Measurements from ENCODE around the gene FSCN2. TPM values are rescaled to one million over a fixed set of nuclear protein-coding genes. Genes with fewer than 3 reads are reported as not detected.
"Not testable (repeated sequence)": the region's sequence is repeated elsewhere in the genome, so short reads cannot be mapped to it uniquely, and the experiment has no call there.

Gene FSCN2
- total and polyA plus RNA-seq, 2 donors from 2014 or later: 0.26 to 3.8 TPM

DNA sequence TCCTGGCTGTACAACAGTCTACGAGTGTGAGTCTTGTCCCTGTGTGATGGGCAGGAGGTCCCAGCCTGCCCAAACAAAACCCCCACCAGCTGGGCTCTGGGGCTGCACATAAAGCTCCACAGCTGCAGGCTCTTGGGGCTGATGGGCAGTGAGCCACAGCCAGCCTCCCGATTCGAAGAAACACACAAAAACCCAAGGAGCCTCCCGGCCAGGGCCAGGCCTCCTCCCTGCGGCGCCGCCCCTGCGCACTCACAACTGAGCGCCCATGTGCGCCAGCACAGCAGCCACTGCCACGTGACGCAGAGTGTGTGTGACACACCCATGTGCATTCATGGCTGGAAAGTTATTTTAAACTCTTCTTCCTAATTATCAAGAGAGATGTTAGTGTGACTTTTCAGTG lies 54.6 kb downstream of the FSCN2 start:
- DNase-seq (peak in 1 of 5 donors; percentile 45), FAIRE-seq (no peak)
- Histone ChIP-seq H3K36me3 (ENCODE audit: control insufficient read depth in 2 of 3, insufficient read depth in 3 of 3, low read length in 3 of 3) (peaks cover 8 to 40% (median 26%) of the 10 kb centered on the region in 3 donors), H3K9ac (ENCODE audit: low read length in 3 of 3) (no peak overlapping the region), H3K9me3 (ENCODE audit: control insufficient read depth in 2 of 3, insufficient read depth in 1 of 3, low read length in 3 of 3) (no peaks in the 10 kb centered on the region), H3K27ac (ENCODE audit: low read depth in 2 of 2, low read length in 2 of 2) (no peak overlapping the region), H3K4me1 (ENCODE audit: control insufficient read depth in 2 of 3, insufficient read depth in 2 of 3, low read depth in 1 of 3, low read length in 3 of 3) (no peaks in the 10 kb centered on the region), H3K27me3 (ENCODE audit: control insufficient read depth, insufficient read depth, low read length) (no peaks in the 10 kb centered on the region), H3K4me3 (ENCODE audit: low read length in 3 of 3) (no peak overlapping the region)
- intact Hi-C loops (cut with DNase I): no loop called here
- TF ChIP-seq, protein P1, sequence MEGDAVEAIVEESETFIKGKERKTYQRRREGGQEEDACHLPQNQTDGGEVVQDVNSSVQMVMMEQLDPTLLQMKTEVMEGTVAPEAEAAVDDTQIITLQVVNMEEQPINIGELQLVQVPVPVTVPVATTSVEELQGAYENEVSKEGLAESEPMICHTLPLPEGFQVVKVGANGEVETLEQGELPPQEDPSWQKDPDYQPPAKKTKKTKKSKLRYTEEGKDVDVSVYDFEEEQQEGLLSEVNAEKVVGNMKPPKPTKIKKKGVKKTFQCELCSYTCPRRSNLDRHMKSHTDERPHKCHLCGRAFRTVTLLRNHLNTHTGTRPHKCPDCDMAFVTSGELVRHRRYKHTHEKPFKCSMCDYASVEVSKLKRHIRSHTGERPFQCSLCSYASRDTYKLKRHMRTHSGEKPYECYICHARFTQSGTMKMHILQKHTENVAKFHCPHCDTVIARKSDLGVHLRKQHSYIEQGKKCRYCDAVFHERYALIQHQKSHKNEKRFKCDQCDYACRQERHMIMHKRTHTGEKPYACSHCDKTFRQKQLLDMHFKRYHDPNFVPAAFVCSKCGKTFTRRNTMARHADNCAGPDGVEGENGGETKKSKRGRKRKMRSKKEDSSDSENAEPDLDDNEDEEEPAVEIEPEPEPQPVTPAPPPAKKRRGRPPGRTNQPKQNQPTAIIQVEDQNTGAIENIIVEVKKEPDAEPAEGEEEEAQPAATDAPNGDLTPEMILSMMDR (IDR thresholded peaks at IDR 0.05; ENCODE audit: borderline replicate concordance, extremely low read depth, insufficient read depth): no peak

DNA sequence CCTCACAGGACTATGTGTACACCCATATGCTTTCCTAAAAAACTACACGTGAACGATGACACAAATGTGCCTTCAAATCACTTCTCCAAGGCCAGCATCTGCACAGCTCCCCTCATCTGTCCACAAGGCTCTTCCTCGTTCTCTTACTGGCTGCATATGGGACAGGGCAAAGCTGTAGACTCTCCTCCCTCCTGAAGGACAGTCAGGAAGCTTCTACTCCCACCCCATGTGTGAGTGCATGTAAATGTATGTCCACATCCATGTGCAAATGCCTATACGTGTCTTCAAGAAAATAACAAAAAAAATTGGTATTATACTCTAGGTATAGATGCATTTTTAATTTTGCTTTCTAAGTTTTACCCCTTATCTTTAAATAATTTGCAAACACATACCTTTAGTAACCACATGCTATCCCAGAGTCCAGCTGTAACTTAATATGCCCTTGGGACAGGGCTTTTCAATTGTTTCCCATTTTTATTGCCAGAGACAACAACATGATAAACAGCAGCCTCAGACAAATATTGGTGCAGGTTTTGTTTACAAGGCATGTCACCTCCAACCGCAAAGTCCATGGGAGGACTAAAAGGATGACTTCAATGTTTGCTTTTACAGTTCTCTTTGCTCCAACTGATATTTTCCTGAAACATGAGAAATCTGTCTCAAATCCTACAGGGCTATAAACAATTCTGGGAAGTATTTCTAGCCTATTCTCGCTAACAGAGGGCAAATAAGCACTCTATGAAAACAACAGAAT lies 55.6 kb downstream of the FSCN2 start:
- Histone ChIP-seq H3K36me3 (ENCODE audit: control insufficient read depth in 2 of 3, insufficient read depth in 3 of 3, low read length in 3 of 3) (peaks cover 11 to 50% (median 33%) of the 10 kb centered on the region in 3 donors), H3K27ac (ENCODE audit: low read depth in 2 of 2, low read length in 2 of 2) (no peak overlapping the region), H3K4me1 (ENCODE audit: control insufficient read depth in 2 of 3, insufficient read depth in 2 of 3, low read depth in 1 of 3, low read length in 3 of 3) (no peaks in the 10 kb centered on the region), H3K27me3 (ENCODE audit: control insufficient read depth, insufficient read depth, low read length) (no peaks in the 10 kb centered on the region), H3K9ac (ENCODE audit: low read length in 3 of 3) (no peak overlapping the region), H3K4me3 (ENCODE audit: low read length in 3 of 3) (no peak overlapping the region), H3K9me3 (ENCODE audit: control insufficient read depth in 2 of 3, insufficient read depth in 1 of 3, low read length in 3 of 3) (no peaks in the 10 kb centered on the region)
- TF ChIP-seq, protein P1 (IDR thresholded peaks at IDR 0.05; ENCODE audit: borderline replicate concordance, extremely low read depth, insufficient read depth): no peak
- DNase-seq (peak in 3 of 5 donors; percentile 42 to 73 (median 71)), FAIRE-seq (no peak)
- intact Hi-C loops (cut with DNase I): no loop called here

DNA sequence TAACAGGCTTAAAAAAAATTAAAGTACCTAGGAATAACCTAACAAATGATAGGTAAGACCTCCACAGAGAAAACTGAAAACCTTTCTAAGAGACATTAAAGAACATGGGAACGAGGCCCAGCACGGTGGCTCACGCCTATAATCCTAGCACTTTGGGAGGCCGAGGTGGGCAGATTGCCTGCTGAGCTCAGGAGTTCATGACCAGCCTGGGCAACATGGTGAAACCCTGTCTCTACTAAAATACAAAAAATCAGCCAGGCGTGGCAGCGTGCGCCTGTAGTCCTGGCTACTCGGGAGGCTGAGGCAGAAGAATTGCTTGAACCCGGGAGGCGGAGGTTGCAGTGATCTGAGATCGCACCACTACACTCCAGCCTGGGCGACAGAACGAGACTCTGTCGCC lies 56.6 kb downstream of the FSCN2 start:
- intact Hi-C loops (cut with DNase I); H3K9me3 ChIP-seq (ENCODE audit: control insufficient read depth in 2 of 3, insufficient read depth in 1 of 3, low read length in 3 of 3); H3K9ac ChIP-seq (ENCODE audit: low read length in 3 of 3); H3K27ac ChIP-seq (ENCODE audit: low read depth in 2 of 2, low read length in 2 of 2); H3K4me3 ChIP-seq (ENCODE audit: low read length in 3 of 3); H3K4me1 ChIP-seq (ENCODE audit: control insufficient read depth in 2 of 3, insufficient read depth in 2 of 3, low read depth in 1 of 3, low read length in 3 of 3); H3K27me3 ChIP-seq (ENCODE audit: control insufficient read depth, insufficient read depth, low read length); FAIRE-seq: not testable (repeated sequence)
- peaks cover 11 to 57% (median 35%) of the 10 kb centered on the region in 3 donors for H3K36me3 ChIP-seq (ENCODE audit: control insufficient read depth in 2 of 3, insufficient read depth in 3 of 3, low read length in 3 of 3)
- DNase-seq: peak in 1 of 5 donors; percentile 27

DNA sequence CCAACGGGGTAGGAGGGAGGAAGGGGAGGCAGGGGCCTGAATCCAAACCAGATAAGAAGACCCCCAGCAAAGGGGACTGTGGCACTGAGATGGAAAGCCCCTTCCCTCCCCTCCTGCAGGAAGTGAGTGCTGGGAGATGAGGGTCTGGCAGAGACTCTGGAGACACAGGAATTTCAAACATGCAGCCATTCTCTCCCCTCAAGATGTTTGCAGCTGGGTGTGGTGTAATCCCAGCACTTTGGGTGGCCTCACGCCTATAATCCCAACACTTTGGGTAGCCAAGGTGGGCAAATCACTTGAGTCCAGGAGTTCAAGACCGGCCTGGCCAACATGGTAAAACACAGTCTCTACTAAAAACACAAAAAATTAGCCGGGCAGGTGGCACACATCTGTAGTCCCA lies 57.9 kb downstream of the FSCN2 start:
- intact Hi-C loops (cut with DNase I): no loop called here
- Histone ChIP-seq H3K27ac (ENCODE audit: low read depth in 2 of 2, low read length in 2 of 2) (no peak overlapping the region), H3K9ac (ENCODE audit: low read length in 3 of 3) (no peak overlapping the region), H3K4me3 (ENCODE audit: low read length in 3 of 3) (no peak overlapping the region), H3K36me3 (ENCODE audit: control insufficient read depth in 2 of 3, insufficient read depth in 3 of 3, low read length in 3 of 3) (peaks cover 14 to 58% (median 36%) of the 10 kb centered on the region in 3 donors), H3K4me1 (ENCODE audit: control insufficient read depth in 2 of 3, insufficient read depth in 2 of 3, low read depth in 1 of 3, low read length in 3 of 3) (no peaks in the 10 kb centered on the region), H3K27me3 (ENCODE audit: control insufficient read depth, insufficient read depth, low read length) (no peaks in the 10 kb centered on the region), H3K9me3 (ENCODE audit: control insufficient read depth in 2 of 3, insufficient read depth in 1 of 3, low read length in 3 of 3) (no peaks in the 10 kb centered on the region)
- DNase-seq: no peak
- FAIRE-seq: no peak
- TF ChIP-seq, protein P1 (IDR thresholded peaks at IDR 0.05; ENCODE audit: borderline replicate concordance, extremely low read depth, insufficient read depth): no peak

Other genes with a start within 250 kb of the FSCN2 start
- gene SLC38A10, start 233.1 kb upstream of the FSCN2 start, total RNA-seq: 89.7 TPM
- 72.7 TPM for gene SLC38A10, start 233.1 kb upstream of the FSCN2 start, polyA plus RNA-seq (ENCODE audit: insufficient read depth, low read depth, low replicate concordance)
- gene BAHCC1, start 132.9 kb upstream of the FSCN2 start, total RNA-seq: 20.5 TPM
- 2.6 TPM for gene BAHCC1, start 132.9 kb upstream of the FSCN2 start, polyA plus RNA-seq (ENCODE audit: insufficient read depth, low read depth, low replicate concordance)
- gene ACTG1, start 15.6 kb upstream of the FSCN2 start, total RNA-seq: 2,632 TPM
- 1,350 TPM for gene ACTG1, start 15.6 kb upstream of the FSCN2 start, polyA plus RNA-seq (ENCODE audit: insufficient read depth, low read depth, low replicate concordance)
- 28.6 TPM for gene FAAP100, start 24.0 kb downstream of the FSCN2 start, total RNA-seq
- 13.2 TPM for gene FAAP100, start 24.0 kb downstream of the FSCN2 start, polyA plus RNA-seq (ENCODE audit: insufficient read depth, low read depth, low replicate concordance)
- 86.4 TPM for gene NPLOC4, start 108.7 kb downstream of the FSCN2 start, total RNA-seq
- 41.5 TPM for gene NPLOC4, start 108.7 kb downstream of the FSCN2 start, polyA plus RNA-seq (ENCODE audit: insufficient read depth, low read depth, low replicate concordance)
- 2.1 TPM for gene TSPAN10, start 108.8 kb downstream of the FSCN2 start, total RNA-seq
- 1.9 TPM for gene TSPAN10, start 108.8 kb downstream of the FSCN2 start, polyA plus RNA-seq (ENCODE audit: insufficient read depth, low read depth, low replicate concordance)
- 3.2 TPM for gene PDE6G, start 128.2 kb downstream of the FSCN2 start, total RNA-seq
- 5.4 TPM for gene PDE6G, start 128.2 kb downstream of the FSCN2 start, polyA plus RNA-seq (ENCODE audit: insufficient read depth, low read depth, low replicate concordance)
- 28.2 TPM for gene OXLD1, start 138.2 kb downstream of the FSCN2 start, total RNA-seq
- 51.9 TPM for gene OXLD1, start 138.2 kb downstream of the FSCN2 start, polyA plus RNA-seq (ENCODE audit: insufficient read depth, low read depth, low replicate concordance)
- 18.8 TPM for gene CCDC137, start 138.4 kb downstream of the FSCN2 start, total RNA-seq
- 14.7 TPM for gene CCDC137, start 138.4 kb downstream of the FSCN2 start, polyA plus RNA-seq (ENCODE audit: insufficient read depth, low read depth, low replicate concordance)
- gene ARL16, start 155.4 kb downstream of the FSCN2 start, total RNA-seq: 34.7 TPM
- 76.1 TPM for gene ARL16, start 155.4 kb downstream of the FSCN2 start, polyA plus RNA-seq (ENCODE audit: insufficient read depth, low read depth, low replicate concordance)
- gene HGS, start 155.6 kb downstream of the FSCN2 start, total RNA-seq: 95.3 TPM
- 85.5 TPM for gene HGS, start 155.6 kb downstream of the FSCN2 start, polyA plus RNA-seq (ENCODE audit: insufficient read depth, low read depth, low replicate concordance)
- 52.4 TPM for gene MRPL12, start 175.0 kb downstream of the FSCN2 start, total RNA-seq
- gene MRPL12, start 175.0 kb downstream of the FSCN2 start, polyA plus RNA-seq (ENCODE audit: insufficient read depth, low read depth, low replicate concordance): 251 TPM
- gene SLC25A10, start 183.9 kb downstream of the FSCN2 start, total RNA-seq: 19.9 TPM
- 94.5 TPM for gene SLC25A10, start 183.9 kb downstream of the FSCN2 start, polyA plus RNA-seq (ENCODE audit: insufficient read depth, low read depth, low replicate concordance)

All from kidney (tissue), 14 donors.